HepG2 (cell line): Measurements from ENCODE around the gene COL10A1.

Source experiments
- CTCF ChIP-seq: sonication (generic); formaldehyde crosslinking; IDR thresholded peaks from 2 replicates; pipeline ENCODE4 v1.5.0; 2020; ENCODE audit warnings: mild to moderate bottlenecking, missing genetic modification reagents, moderate library complexity
- EHMT2 ChIP-seq: fragments of 200-600 bp; sonication (generic); IDR thresholded peaks from 2 replicates; pipeline ENCODE4 v1.7.0; 2017; ENCODE audit warnings: antibody characterized with exemption, low read depth, low read length, borderline replicate concordance
- FOXJ3 ChIP-seq: sonication (generic); formaldehyde crosslinking; IDR thresholded peaks from 2 replicates; pipeline ENCODE4 v1.4.0; 2020; ENCODE audit warnings: missing genetic modification reagents, mild to moderate bottlenecking, borderline replicate concordance
- GRHL1 ChIP-seq: sonication (generic); formaldehyde crosslinking; conservative IDR thresholded peaks from 2 replicates; pipeline ENCODE4 v1.8.0; 2022; ENCODE audit warnings: missing genetic modification reagents
- HMGXB4 ChIP-seq, 2 experiments: sonication (generic) in 1 of 2; formaldehyde crosslinking in 1 of 2; IDR thresholded peaks; 2 replicates each; pipeline versions ENCODE4 v1.4.0 to v1.6.1; 2018 to 2020; ENCODE audit warnings: missing genetic modification reagents in 2 of 2, borderline replicate concordance in 1 of 2, low read depth in 1 of 2, mild to moderate bottlenecking in 1 of 2, missing biosample characterization in 1 of 2
- MXD3 ChIP-seq: IDR thresholded peaks from 2 replicates; pipeline ENCODE4 v1.6.1; 2016; ENCODE audit warnings: mild to moderate bottlenecking, missing biosample characterization, missing genetic modification reagents
- MXI1 ChIP-seq: IDR thresholded peaks from 3 replicates; pipeline ENCODE4 v1.6.1; 2012; ENCODE audit warnings: low read depth, low read length, inconsistent platforms, borderline replicate concordance
- SMYD3 ChIP-seq: sonication (generic); formaldehyde crosslinking; IDR thresholded peaks from 2 replicates; pipeline ENCODE4 v1.8.1; 2023; ENCODE audit warnings: mild to moderate bottlenecking, missing genetic modification reagents
- SP2 ChIP-seq: sonication (generic); formaldehyde crosslinking; IDR thresholded peaks from 2 replicates; pipeline ENCODE4 v1.5.1; 2020; ENCODE audit warnings: mild to moderate bottlenecking, missing genetic modification reagents
- SRF ChIP-seq: IDR thresholded peaks from 2 replicates; pipeline ENCODE4 v1.6.1; 2011; ENCODE audit warnings: mild to moderate bottlenecking, low read depth, low read length, moderate library complexity
- ZBTB33 ChIP-seq: sonication (generic); formaldehyde crosslinking; IDR thresholded peaks from 2 replicates; pipeline ENCODE4 v1.4.0; 2020; ENCODE audit warnings: missing genetic modification reagents
- ZNF274 ChIP-seq: sonication (generic); formaldehyde crosslinking; IDR thresholded peaks from 2 replicates; pipeline ENCODE4 v1.5.1; 2020; ENCODE audit warnings: mild to moderate bottlenecking, missing genetic modification reagents
- ZNF883 ChIP-seq: sonication (generic); formaldehyde crosslinking; IDR thresholded peaks from 2 replicates; pipeline ENCODE4 v1.5.1; 2020; ENCODE audit warnings: mild to moderate bottlenecking, missing genetic modification reagents; ENCODE audit errors: not compliant biosample characterization
- TF ChIP-seq, protein P1 (sequence below): sonication (generic); formaldehyde crosslinking; IDR thresholded peaks from 2 replicates; pipeline ENCODE4 v1.8.1; 2023; ENCODE audit warnings: missing genetic modification reagents, inconsistent platforms, borderline replicate concordance

- TF ChIP-seq HMGXB4 (CRISPR knock-in tag; IDR thresholded peaks at IDR 0.05; ENCODE audit: borderline replicate concordance in 1 of 2, low read depth in 1 of 2) (no peak), SMYD3 (CRISPR knock-in tag) (no peak), ZBTB33 (CRISPR knock-in tag) (no peak), CTCF (CRISPR knock-in tag) (no peak), MXD3 (no peak), SP2 (no peak), FOXJ3 (no peak), GRHL1 (CRISPR knock-in tag) (no peak), EHMT2 (no peak), MXI1 (no peak), ZNF883 (CRISPR knock-in tag) (no peak), ZNF274 (CRISPR knock-in tag) (no peak), SRF (no peak)
- TF ChIP-seq, protein P1, sequence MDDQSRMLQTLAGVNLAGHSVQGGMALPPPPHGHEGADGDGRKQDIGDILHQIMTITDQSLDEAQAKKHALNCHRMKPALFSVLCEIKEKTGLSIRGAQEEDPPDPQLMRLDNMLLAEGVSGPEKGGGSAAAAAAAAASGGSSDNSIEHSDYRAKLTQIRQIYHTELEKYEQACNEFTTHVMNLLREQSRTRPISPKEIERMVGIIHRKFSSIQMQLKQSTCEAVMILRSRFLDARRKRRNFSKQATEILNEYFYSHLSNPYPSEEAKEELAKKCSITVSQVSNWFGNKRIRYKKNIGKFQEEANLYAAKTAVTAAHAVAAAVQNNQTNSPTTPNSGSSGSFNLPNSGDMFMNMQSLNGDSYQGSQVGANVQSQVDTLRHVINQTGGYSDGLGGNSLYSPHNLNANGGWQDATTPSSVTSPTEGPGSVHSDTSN (CRISPR knock-in tag): no peak
Observed at GRCh38 chr6:116136933-116137340, 11.0 kb upstream of the COL10A1 start.
